ENCODE results near the gene CAPZB. TPM values are rescaled to one million over a fixed set of nuclear protein-coding genes. Genes with fewer than 3 reads are reported as not detected.
A peak's percentile ranks its signal among the peaks of the same experiment; 100 is the strongest.

CAPZB gene
- total and polyA plus RNA-seq, 2 of the 4 experiments (the other 2 are of a cell fraction), result 216 to 304 TPM

DNA sequence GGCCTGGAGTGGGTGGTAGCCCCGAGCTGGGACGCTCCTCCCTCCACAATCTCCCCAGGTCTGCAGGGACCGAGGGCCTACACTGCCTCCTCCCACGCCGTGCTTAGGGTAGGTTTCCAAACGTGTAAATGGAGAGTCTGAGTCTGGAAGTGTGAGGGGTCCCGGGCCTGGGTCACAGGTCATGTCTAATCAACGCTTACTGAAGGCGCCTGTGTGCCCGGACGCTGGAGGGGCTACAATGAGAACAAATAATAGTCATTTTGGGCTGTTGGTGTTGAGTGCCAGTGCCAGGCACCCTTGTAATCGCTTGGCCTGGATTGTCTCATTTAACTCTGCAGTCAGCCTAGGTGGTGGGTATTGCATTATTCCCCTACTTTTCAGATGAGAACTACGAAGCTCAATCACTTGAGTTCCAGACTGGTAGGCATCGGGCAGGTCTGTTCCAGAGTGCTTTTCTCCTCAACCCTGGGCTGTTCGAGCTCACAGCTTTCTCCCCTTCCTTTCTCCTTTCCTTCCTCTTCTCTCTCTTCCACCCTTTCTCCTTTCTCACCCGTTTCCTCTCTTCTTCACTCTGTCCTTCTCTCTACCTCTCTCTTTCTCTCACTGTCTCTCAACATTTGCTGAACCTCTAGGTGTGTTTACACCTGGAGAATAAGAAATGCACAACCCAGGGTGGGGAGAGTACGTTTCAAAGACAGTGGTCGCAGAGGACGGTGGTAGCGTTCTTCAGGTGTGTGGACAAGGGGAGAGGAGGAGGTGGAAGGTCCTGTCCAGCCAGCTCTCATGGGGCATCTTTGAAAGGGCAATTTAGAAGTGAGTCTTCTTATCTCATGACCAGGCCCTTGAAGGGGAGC, 172.3 kb downstream of the CAPZB start:
- H4K20me1 ChIP-seq (ENCODE audit: insufficient read depth, low read length), result peaks cover 30% of the 10 kb centered on the region
- dilution Hi-C loops (cut with HindIII; ENCODE audit: low sequenced_read_pairs, unreplicated experiment), result no loop called here
- no peak for TF ChIP-seq SMC3 (IDR thresholded peaks at IDR 0.05; ENCODE audit: low read depth, low read length)
- no peak for TF ChIP-seq MAZ (IDR thresholded peaks at IDR 0.05; ENCODE audit: borderline replicate concordance, low read depth, low read length)
- no peak for TF ChIP-seq RFX5 (IDR thresholded peaks at IDR 0.05; ENCODE audit: low read depth, low read length)
- no peak for TF ChIP-seq RAD21 (IDR thresholded peaks at IDR 0.05; ENCODE audit: low read length)
- no peak for TF ChIP-seq POLR2A (IDR thresholded peaks at IDR 0.05; ENCODE audit: low read depth, low read length)
- TF ChIP-seq MXI1 (IDR thresholded peaks at IDR 0.05; ENCODE audit: borderline replicate concordance, low read depth, low read length), result no peak
- TF ChIP-seq ELK1 (IDR thresholded peaks at IDR 0.05; ENCODE audit: borderline replicate concordance, low read depth, low read length), result no peak
- no peak for TF ChIP-seq CEBPB (IDR thresholded peaks at IDR 0.05; ENCODE audit: low read depth, low read length)
- TF ChIP-seq CHD1 (IDR thresholded peaks at IDR 0.05; ENCODE audit: low read depth, low read length), result no peak
- TF ChIP-seq RCOR1 (IDR thresholded peaks at IDR 0.05; ENCODE audit: insufficient replicate concordance, low read length), result no peak
- TF ChIP-seq, protein P1, sequence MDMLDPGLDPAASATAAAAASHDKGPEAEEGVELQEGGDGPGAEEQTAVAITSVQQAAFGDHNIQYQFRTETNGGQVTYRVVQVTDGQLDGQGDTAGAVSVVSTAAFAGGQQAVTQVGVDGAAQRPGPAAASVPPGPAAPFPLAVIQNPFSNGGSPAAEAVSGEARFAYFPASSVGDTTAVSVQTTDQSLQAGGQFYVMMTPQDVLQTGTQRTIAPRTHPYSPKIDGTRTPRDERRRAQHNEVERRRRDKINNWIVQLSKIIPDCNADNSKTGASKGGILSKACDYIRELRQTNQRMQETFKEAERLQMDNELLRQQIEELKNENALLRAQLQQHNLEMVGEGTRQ (IDR thresholded peaks at IDR 0.05; ENCODE audit: low read depth, low read length), result no peak
- TF ChIP-seq CTCF (conservative IDR thresholded peaks at IDR 0.05; ENCODE audit: low read depth, low read length), result no peak
- no peak for TF ChIP-seq FOS (IDR thresholded peaks at IDR 0.05; ENCODE audit: low read depth, low read length)
- no peak for TF ChIP-seq NFE2L2 (IDR thresholded peaks at IDR 0.05; ENCODE audit: low read depth, low read length)

More for the DNA sequence above, 172.3 kb downstream of the CAPZB start:
- peaks cover 41% of the 10 kb centered on the region for H3K9me1 ChIP-seq (ENCODE audit: insufficient read depth, low read length)
- H3K14ac ChIP-seq (replicated peaks; ENCODE audit: low read depth, low read length), result peak overlapping the region; percentile 87
- H2BK120ac ChIP-seq (ENCODE audit: low read depth, low read length), result peak overlapping the region; percentile 18; the same call in 1 of the 2 replicates
- H3K4me3 ChIP-seq (ENCODE audit: insufficient read depth, low read depth, low read length), result peak overlapping the region; percentile 81
- peak overlapping the region; percentile 50; the same call in 1 of the 2 replicates for H4K91ac ChIP-seq (ENCODE audit: insufficient read depth, low read depth, low read length)
- POLR2A ChIA-PET (ENCODE audit: unreplicated experiment), result no interaction called here
- peak overlapping the region; percentile 37; the same call in 1 of the 3 replicates for H2BK15ac ChIP-seq (ENCODE audit: low read depth, low read length)
- H3K36me3 ChIP-seq (ENCODE audit: control insufficient read depth, insufficient read depth, low read length), result peaks cover 10% of the 10 kb centered on the region
- no peak for DNase-seq
- in situ Hi-C loops (cut with MboI; ENCODE audit: low sequenced_read_pairs), result no loop called here
- H3K4ac ChIP-seq (ENCODE audit: low read depth, low read length), result peak overlapping the region; percentile 75
- no peaks in the 10 kb centered on the region for H3K9me3 ChIP-seq (ENCODE audit: control insufficient read depth, insufficient read depth, low read length)
- peaks cover 27% of the 10 kb centered on the region for H3K4me1 ChIP-seq (ENCODE audit: control insufficient read depth, insufficient read depth, low read length)
- H2AK5ac ChIP-seq (ENCODE audit: low read depth, low read length), result peak overlapping the region; percentile 83
- H4K5ac ChIP-seq (ENCODE audit: low read depth, low read length), result peak overlapping the region; percentile 65
- peak overlapping the region; percentile 13; the same call in 1 of the 2 replicates for H3K18ac ChIP-seq (ENCODE audit: low read depth, low read length)
- H2BK5ac ChIP-seq (ENCODE audit: low read depth, low read length, poor library complexity, severe bottlenecking), result peak overlapping the region; percentile 30
- H2BK20ac ChIP-seq (ENCODE audit: low read depth, low read length), result no peak overlapping the region
- H3K56ac ChIP-seq (ENCODE audit: extremely low read depth, insufficient read depth, low read length), result peak overlapping the region; percentile 46
- peak overlapping the region; percentile 78 for H3K9ac ChIP-seq (ENCODE audit: low read depth, low read length)
- intact Hi-C loops (cut with micrococcal nuclease), result loop anchor here (5.0 kb wide), 1 partner anchor 61 kb away; the partner anchor contains the start of genes EMC1 and MRTO4
- H3K23ac ChIP-seq (ENCODE audit: low read depth, low read length), result peak overlapping the region; percentile 84; the same call in 1 of the 2 replicates
- no peak for ATAC-seq (ENCODE audit: low read depth)
- 68 to 91% methylated on average over 1 to 3 of the region's 20 CpGs for WGBS, 2 experiments (ENCODE audit: extremely low coverage in 2 of 2, insufficient read length in 1 of 2)
- no peaks in the 10 kb centered on the region for H3K27me3 ChIP-seq (ENCODE audit: control insufficient read depth, insufficient read depth, low read length)
- H2AFZ ChIP-seq (replicated peaks; ENCODE audit: low read length, poor library complexity), result peak overlapping the region; percentile 96
- H3K4me2 ChIP-seq (ENCODE audit: low read depth, low read length), result peak overlapping the region; percentile 85
- H4K8ac ChIP-seq (ENCODE audit: low read depth in 2 of 2, low read length in 2 of 2), result peak overlapping the region; percentile 1 to 80; a peak in 3 of 4 replicates
- peaks cover 32 to 89% of the 10 kb centered on the region in 2 experiments for H3K79me1 ChIP-seq (ENCODE audit: low read depth in 1 of 2, low read length in 2 of 2)
- BruUV-seq (replicated peaks), result no TSS peak
- H2AK9ac ChIP-seq (replicated peaks; ENCODE audit: low read depth, low read length, poor library complexity), result peak overlapping the region; percentile 99
- CTCF ChIA-PET, result no interaction called here
- H3K27ac ChIP-seq (ENCODE audit: insufficient read depth, low read length), result peak overlapping the region; percentile 52
